Left ventricle myocardium inferior (tissue), 1 donor: ENCODE measurements around the gene POFUT2. TPM values are rescaled to one million over a fixed set of nuclear protein-coding genes. Genes with fewer than 3 reads are reported as not detected.

ENCODE experiments used
- DNase-seq: peaks from one replicate; pipeline ENCODE4 v3.0.0-alpha.2; 2020
- H3K27ac ChIP-seq: fragments of 200-600 bp; replicated peaks from 2 replicates; pipeline ENCODE4 v1.8.0; 2021
- H3K27me3 ChIP-seq: fragments of 200-600 bp; 2 replicates; pipeline ENCODE4 v1.8.0; 2021; ENCODE audit warnings: low read depth
- H3K36me3 ChIP-seq: fragments of 200-600 bp; 2 replicates; pipeline ENCODE4 v1.8.0; 2021
- H3K4me1 ChIP-seq: fragments of 200-600 bp; 2 replicates; pipeline ENCODE4 v1.8.0; 2021
- H3K4me3 ChIP-seq: fragments of 200-600 bp; 2 replicates; pipeline ENCODE4 v1.8.0; 2021; ENCODE audit warnings: mild to moderate bottlenecking, moderate library complexity
- H3K9me3 ChIP-seq: fragments of 200-600 bp; replicated peaks from 2 replicates; pipeline ENCODE4 v1.8.0; 2021
- intact Hi-C: fragments of 100-400 bp; cut with micrococcal nuclease; formaldehyde crosslinking; loops from one replicate; pipeline ENCODE4 v1.11.0; 2022
- total RNA-seq: library from RNA; stranded (reverse); fragmentation: NEBNext Ultra II Directional; extraction: Animal tissue kit (Norgen Biotek cat#: 25700); gene quantifications from one replicate; pipeline ENCODE4 v1.2.1, GENCODE V29; 2021
- TF ChIP-seq, protein P1 (sequence below): fragments of 200-600 bp; IDR thresholded peaks from 2 replicates; pipeline ENCODE4 v1.8.0; 2021; ENCODE audit warnings: antibody characterized with exemption, mild to moderate bottlenecking, borderline replicate concordance
- donor health status: DM: no; HTN: yes; CAD: no; lungs with severe emphysema.

Gene POFUT2
- total RNA-seq, 1 donor from 2014 or later: 20.9 TPM

DNA sequence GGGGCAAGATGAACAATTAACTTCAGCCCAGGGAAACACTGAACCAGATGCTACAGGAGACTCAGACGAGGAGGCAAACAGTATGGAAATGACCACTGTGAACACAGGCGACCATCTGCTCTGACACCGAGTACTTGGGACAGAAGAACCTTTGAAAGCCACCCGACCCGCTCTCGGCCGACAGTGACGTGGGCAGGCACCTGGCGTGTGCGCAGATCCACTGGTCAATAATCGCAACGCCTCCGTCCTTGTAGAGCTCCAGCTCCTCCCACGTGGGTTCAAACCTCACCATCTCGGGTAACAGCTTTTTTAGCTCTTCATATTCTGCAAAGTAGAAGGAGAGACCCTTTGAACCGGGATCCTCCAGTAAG is 20.3 kb downstream of the POFUT2 start:
- Histone ChIP-seq H3K27me3 (no peaks in the 10 kb centered on the region), H3K36me3 (peaks cover 80% of the 10 kb centered on the region), H3K9me3 (peaks cover 15% of the 10 kb centered on the region), H3K4me3 (no peak overlapping the region), H3K4me1 (no peaks in the 10 kb centered on the region), H3K27ac (no peak overlapping the region)
- TF ChIP-seq, protein P1, sequence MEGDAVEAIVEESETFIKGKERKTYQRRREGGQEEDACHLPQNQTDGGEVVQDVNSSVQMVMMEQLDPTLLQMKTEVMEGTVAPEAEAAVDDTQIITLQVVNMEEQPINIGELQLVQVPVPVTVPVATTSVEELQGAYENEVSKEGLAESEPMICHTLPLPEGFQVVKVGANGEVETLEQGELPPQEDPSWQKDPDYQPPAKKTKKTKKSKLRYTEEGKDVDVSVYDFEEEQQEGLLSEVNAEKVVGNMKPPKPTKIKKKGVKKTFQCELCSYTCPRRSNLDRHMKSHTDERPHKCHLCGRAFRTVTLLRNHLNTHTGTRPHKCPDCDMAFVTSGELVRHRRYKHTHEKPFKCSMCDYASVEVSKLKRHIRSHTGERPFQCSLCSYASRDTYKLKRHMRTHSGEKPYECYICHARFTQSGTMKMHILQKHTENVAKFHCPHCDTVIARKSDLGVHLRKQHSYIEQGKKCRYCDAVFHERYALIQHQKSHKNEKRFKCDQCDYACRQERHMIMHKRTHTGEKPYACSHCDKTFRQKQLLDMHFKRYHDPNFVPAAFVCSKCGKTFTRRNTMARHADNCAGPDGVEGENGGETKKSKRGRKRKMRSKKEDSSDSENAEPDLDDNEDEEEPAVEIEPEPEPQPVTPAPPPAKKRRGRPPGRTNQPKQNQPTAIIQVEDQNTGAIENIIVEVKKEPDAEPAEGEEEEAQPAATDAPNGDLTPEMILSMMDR: no peak
- intact Hi-C loops: no loop called here
- DNase-seq: no peak

DNA sequence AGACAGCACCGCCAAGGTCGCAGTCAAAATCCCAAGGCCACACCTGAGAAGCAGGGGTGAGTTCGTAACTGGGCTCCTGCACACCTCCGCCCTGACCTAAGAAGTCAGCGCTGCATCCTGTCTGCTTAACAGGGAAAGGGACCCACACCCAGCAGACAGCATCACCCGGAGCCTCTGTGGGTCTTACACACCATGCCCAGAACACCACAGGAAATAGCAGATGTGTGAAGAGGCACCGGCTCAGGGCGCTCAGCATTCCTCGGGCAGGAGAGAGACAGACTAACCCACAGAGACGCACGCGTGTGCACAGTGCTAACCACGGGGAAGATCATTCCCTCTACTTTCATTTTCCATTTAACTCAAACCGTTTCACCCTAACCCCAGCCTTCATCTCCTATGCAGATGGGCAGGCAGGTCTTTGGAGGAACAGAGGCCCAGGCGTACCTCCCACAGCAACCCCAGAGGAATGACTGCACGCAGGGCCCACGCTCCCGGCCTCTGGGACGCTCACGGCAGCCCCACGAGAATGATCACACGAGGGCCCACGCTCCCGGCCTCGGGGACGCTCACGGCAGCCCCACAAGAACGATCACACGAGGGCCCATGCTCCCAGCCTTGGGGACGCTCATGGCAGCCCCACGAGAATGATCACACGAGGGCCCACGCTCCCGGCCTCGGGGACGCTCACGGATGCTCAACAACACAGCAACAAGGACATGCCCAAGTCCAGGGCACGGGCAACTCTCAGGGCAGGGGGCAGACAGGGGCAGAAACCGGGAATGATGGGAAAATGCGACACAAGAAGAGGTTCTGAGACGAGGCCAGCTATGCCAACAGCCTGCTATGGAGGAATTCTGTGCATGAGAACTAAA is 20.9 kb downstream of the POFUT2 start:
- intact Hi-C loops: no loop called here
- Histone ChIP-seq H3K27ac (no peak overlapping the region), H3K27me3 (no peaks in the 10 kb centered on the region), H3K9me3 (peaks cover 9% of the 10 kb centered on the region), H3K4me1 (no peaks in the 10 kb centered on the region), H3K4me3 (no peak overlapping the region), H3K36me3 (peaks cover 76% of the 10 kb centered on the region)
- DNase-seq: no peak
- TF ChIP-seq, protein P1: no peak

DNA sequence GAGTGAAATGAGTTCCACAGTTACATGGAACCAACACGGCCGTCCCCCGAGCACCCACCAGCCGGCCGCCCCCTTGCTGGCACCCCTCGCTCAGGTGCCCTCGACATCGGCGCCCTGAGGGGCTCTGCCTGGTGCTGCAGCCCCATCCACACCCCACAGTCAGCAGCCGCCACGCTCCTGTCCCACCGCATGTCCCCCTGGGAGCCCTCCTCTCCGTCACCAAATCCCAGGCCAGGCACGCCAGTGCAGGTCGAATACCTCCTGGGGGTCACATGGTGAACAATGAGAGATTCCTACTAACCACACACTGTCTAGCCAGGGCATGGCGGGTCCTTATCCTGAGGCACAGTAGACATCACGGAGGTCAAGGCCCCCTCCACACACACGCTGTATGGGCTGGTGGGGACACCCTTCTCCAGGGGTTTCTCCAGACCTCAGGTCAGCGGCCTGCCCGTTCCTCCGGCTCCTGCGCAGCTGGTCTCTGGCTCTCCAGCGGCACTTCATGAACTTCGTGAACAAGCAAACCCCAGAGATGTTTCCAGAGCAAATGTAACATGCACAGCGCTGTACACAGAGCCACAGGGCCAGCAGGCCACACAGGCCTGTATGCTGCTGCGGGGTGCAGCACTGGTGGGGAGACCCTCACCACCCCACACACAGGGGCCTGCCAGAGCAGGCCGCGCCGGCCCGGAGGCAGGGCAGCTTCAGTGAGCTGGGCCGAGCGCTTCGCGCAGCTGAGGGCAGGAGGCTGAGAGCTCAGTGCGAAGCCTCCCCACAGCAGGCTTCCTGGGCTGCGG is 21.8 kb downstream of the POFUT2 start:
- TF ChIP-seq, protein P1: no peak
- Histone ChIP-seq H3K4me1 (no peaks in the 10 kb centered on the region), H3K9me3 (peaks cover under 1% of the 10 kb centered on the region), H3K36me3 (peaks cover 69% of the 10 kb centered on the region), H3K27me3 (no peaks in the 10 kb centered on the region), H3K4me3 (no peak overlapping the region), H3K27ac (no peak overlapping the region)
- intact Hi-C loops: no loop called here
- no peak for DNase-seq

DNA sequence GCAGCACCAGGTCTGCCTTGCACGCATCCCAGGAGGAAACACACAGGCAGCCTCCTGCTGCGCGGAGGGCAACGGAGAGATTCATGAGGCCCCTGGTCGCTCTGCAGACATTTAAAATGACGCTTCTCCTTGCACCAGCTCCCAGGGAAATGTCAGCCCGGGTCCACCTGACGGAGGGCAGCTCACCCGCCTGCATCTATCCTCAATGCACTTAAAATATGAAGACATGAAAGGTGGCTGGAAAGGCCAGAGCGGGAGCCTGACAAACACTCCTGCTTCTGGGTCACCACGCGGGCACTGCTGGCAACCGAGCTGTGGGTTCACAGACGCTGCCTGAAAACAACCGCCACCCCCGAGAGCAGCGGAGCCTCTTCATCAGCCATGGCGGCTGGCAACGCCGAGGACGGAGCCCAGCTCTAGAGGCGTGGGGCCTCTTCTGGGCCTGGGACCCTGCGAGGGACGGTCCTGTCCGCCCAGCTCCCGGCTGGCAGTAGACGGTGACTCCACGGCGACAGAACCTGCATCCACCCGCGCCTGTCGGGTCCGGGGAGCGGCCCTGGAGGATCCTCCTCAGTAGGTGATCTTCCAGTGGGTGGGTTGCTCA is 22.7 kb downstream of the POFUT2 start:
- Histone ChIP-seq H3K36me3 (peaks cover 60% of the 10 kb centered on the region), H3K27ac (no peak overlapping the region), H3K9me3 (no peaks in the 10 kb centered on the region), H3K4me1 (no peaks in the 10 kb centered on the region), H3K4me3 (no peak overlapping the region), H3K27me3 (no peaks in the 10 kb centered on the region)
- TF ChIP-seq, protein P1: no peak
- intact Hi-C loops: no loop called here
- DNase-seq: no peak

DNA sequence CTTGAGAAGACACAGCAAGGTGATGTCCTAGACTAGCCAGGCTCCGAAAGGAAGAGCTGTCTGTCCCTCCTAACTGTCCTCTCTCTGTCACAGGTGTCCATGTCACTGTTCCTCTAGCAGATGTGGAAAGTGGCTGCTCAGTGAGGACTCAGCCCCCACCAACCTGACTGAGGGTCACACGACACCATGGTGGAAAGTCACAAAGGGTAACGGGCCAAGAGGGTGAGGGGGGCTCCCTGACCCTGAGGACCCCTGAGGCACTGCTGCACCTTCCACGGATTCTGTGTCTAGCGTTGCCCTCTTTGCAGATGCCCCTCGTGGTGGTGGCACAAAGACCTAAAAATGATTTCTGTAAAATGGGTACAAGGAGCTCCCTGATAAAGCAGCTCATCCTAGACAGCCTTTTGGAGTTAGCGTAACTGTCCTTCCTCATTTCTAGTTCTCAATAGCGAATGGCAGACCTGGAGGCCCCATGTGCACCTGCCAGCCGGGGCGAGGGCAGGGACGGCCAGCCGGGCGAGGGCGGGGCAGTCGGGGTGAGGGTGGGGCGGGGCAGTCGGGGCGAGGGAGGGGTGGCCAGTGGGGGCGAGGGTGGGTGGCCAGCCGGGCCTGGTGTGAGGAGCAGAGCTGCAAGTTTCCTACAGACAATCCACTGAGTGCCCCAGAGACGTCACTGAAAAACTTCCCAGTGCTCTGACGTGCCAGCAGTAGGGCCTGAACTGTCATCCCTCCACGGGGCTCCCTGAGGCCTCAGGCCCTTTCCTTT is 23.4 kb downstream of the POFUT2 start:
- Histone ChIP-seq H3K4me1 (peaks cover 4% of the 10 kb centered on the region), H3K27ac (no peak overlapping the region), H3K4me3 (no peak overlapping the region), H3K36me3 (peaks cover 54% of the 10 kb centered on the region), H3K27me3 (no peaks in the 10 kb centered on the region), H3K9me3 (no peaks in the 10 kb centered on the region)
- DNase-seq: no peak
- intact Hi-C loops: no loop called here
- TF ChIP-seq, protein P1: no peak
